Measurements from ENCODE around the gene CNP.

DNA sequence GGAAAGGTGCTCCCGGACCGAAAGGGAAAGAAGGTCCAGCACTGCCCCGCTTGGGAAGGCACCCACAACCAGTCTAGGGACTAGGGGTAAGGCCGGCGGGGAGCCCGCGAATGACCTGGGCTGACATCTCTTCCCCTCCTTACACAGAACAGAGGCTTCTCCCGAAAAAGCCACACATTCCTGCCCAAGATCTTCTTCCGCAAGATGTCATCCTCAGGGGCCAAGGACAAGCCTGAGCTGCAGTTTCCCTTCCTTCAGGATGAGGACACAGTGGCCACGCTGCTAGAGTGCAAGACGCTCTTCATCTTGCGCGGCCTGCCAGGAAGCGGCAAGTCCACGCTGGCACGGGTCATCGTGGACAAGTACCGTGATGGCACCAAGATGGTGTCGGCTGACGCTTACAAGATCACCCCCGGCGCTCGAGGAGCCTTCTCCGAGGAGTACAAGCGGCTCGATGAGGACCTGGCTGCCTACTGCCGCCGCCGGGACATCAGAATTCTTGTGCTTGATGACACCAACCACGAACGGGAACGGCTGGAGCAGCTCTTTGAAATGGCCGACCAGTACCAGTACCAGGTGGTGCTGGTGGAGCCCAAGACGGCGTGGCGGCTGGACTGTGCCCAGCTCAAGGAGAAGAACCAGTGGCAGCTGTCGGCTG lies 1.5 kb downstream of the CNP start:
- TF ChIP-seq, protein P1, sequence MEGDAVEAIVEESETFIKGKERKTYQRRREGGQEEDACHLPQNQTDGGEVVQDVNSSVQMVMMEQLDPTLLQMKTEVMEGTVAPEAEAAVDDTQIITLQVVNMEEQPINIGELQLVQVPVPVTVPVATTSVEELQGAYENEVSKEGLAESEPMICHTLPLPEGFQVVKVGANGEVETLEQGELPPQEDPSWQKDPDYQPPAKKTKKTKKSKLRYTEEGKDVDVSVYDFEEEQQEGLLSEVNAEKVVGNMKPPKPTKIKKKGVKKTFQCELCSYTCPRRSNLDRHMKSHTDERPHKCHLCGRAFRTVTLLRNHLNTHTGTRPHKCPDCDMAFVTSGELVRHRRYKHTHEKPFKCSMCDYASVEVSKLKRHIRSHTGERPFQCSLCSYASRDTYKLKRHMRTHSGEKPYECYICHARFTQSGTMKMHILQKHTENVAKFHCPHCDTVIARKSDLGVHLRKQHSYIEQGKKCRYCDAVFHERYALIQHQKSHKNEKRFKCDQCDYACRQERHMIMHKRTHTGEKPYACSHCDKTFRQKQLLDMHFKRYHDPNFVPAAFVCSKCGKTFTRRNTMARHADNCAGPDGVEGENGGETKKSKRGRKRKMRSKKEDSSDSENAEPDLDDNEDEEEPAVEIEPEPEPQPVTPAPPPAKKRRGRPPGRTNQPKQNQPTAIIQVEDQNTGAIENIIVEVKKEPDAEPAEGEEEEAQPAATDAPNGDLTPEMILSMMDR (IDR thresholded peaks at IDR 0.05): no peak
- no peak for TF ChIP-seq POLR2A (IDR thresholded peaks at IDR 0.05)
